Neural progenitor cell (in vitro differentiated cells): ENCODE data around the gene RHO. TPM values are rescaled to one million over a fixed set of nuclear protein-coding genes. Genes with fewer than 3 reads are reported as not detected.

Experiments used
- DNase-seq: peaks from one replicate; pipeline ENCODE4 v3.0.0-alpha.2; 2016; ENCODE audit warnings: low spot score
- H2AFZ ChIP-seq: fragments of 200-600 bp; sonication (generic); replicated peaks from 2 replicates; pipeline ENCODE4 v1.6.1; 2016; ENCODE audit warnings: antibody characterized with exemption
- H3F3A ChIP-seq: fragments of 200-600 bp; sonication (generic); 2 replicates; pipeline ENCODE4 v1.6.1; 2016; ENCODE audit warnings: antibody characterized with exemption, low read depth
- H3K27ac ChIP-seq: fragments of 200-600 bp; sonication (generic); 2 replicates; pipeline ENCODE4 v1.5.1; 2016; ENCODE audit warnings: mild to moderate bottlenecking
- H3K27me3 ChIP-seq: fragments of 200-600 bp; sonication (generic); 2 replicates; pipeline ENCODE4 v1.6.1; 2016; ENCODE audit warnings: mild to moderate bottlenecking, moderate library complexity
- H3K36me3 ChIP-seq: fragments of 200-600 bp; sonication (generic); 2 replicates; pipeline ENCODE4 v1.5.1; 2016
- H3K4me1 ChIP-seq: fragments of 200-600 bp; sonication (generic); 2 replicates; pipeline ENCODE4 v1.6.1; 2016; ENCODE audit warnings: mixed run types
- H3K4me2 ChIP-seq: fragments of 200-600 bp; sonication (generic); 2 replicates; pipeline ENCODE4 v1.6.1; 2016
- H3K4me3 ChIP-seq: fragments of 200-600 bp; sonication (generic); 2 replicates; pipeline ENCODE4 v1.5.1; 2016
- H3K79me2 ChIP-seq: fragments of 200-600 bp; sonication (generic); 2 replicates; pipeline ENCODE4 v1.6.1; 2016; ENCODE audit warnings: low read depth
- H3K9ac ChIP-seq: fragments of 200-600 bp; sonication (generic); 2 replicates; pipeline ENCODE4 v1.6.1; 2016
- H3K9me3 ChIP-seq: fragments of 200-600 bp; sonication (generic); 2 replicates; pipeline ENCODE4 v1.5.1; 2016; ENCODE audit warnings: low read depth
- H4K20me1 ChIP-seq: fragments of 200-600 bp; sonication (generic); 2 replicates; pipeline ENCODE4 v1.6.1; 2016; ENCODE audit warnings: low read depth
- H3K27ac Mint-ChIP-seq: 3 replicates; pipeline ENCODE4 v1.8.0; 2021; ENCODE audit warnings: mixed read lengths
- H3K27me3 Mint-ChIP-seq: 2 replicates; pipeline ENCODE4 v1.8.0; 2022; ENCODE audit warnings: low read depth, mild to moderate bottlenecking, inconsistent platforms, moderate library complexity, mixed read lengths; ENCODE audit not compliant: insufficient read depth
- H3K36me3 Mint-ChIP-seq: 3 replicates; pipeline ENCODE4 v1.8.0; 2021; ENCODE audit warnings: mixed read lengths
- H3K4me1 Mint-ChIP-seq: 3 replicates; pipeline ENCODE4 v1.8.0; 2021; ENCODE audit warnings: mixed read lengths
- H3K4me3 Mint-ChIP-seq: 3 replicates; pipeline ENCODE4 v1.8.0; 2021; ENCODE audit warnings: mild to moderate bottlenecking, moderate library complexity, mixed read lengths
- H3K9me3 Mint-ChIP-seq: 3 replicates; pipeline ENCODE4 v1.8.0; 2020; ENCODE audit warnings: mixed read lengths
- CTCF ChIP-seq: fragments of 200-600 bp; sonication (generic); IDR thresholded peaks from 2 replicates; pipeline ENCODE4 v1.5.1; 2017; ENCODE audit warnings: antibody characterized with exemption, mild to moderate bottlenecking
- EZH2 ChIP-seq: fragments of 200-600 bp; sonication (generic); IDR thresholded peaks from 2 replicates; pipeline ENCODE4 v1.6.1; 2017; ENCODE audit warnings: antibody characterized with exemption, mild to moderate bottlenecking, moderate library complexity
- EZH2phosphoT487 ChIP-seq: fragments of 200-600 bp; sonication (generic); IDR thresholded peaks from 2 replicates; pipeline ENCODE4 v1.6.1; 2017; ENCODE audit warnings: antibody characterized with exemption
- total RNA-seq: library from RNA; depleted of rRNA; stranded (reverse); fragments of >200 nt; gene quantifications from 2 replicates; pipeline ENCODE4 v1.2.3, GENCODE V29; 2015; ENCODE audit warnings: low replicate concordance

RHO gene
- total RNA-seq, 1 donor from 2014 or later, result not detected

- H3K4me3 Mint-ChIP-seq, result no peak overlapping the region
- H3K27me3 Mint-ChIP-seq, result peaks cover 12% of the 10 kb centered on the region
- H3K9me3 Mint-ChIP-seq, result peaks cover 2% of the 10 kb centered on the region
- no peaks in the 10 kb centered on the region for H3K36me3 Mint-ChIP-seq
- no peak overlapping the region for H3K9ac ChIP-seq
- H4K20me1 ChIP-seq, result no peaks in the 10 kb centered on the region
- no peak for DNase-seq
- no peak overlapping the region for H2AFZ ChIP-seq
- H3K4me1 Mint-ChIP-seq, result peaks cover 29% of the 10 kb centered on the region
- no peaks in the 10 kb centered on the region for H3K27me3 ChIP-seq
- no peaks in the 10 kb centered on the region for H3K9me3 ChIP-seq
- no peak overlapping the region for H3K4me2 ChIP-seq
- no peak overlapping the region for H3K4me3 ChIP-seq
- no peaks in the 10 kb centered on the region for H3K79me2 ChIP-seq
- no peak for TF ChIP-seq EZH2
- no peak for TF ChIP-seq CTCF
- TF ChIP-seq EZH2phosphoT487, result no peak
- H3K4me1 ChIP-seq, result peaks cover 8% of the 10 kb centered on the region
- peaks cover 5% of the 10 kb centered on the region for H3F3A ChIP-seq
- H3K27ac ChIP-seq, result no peak overlapping the region
- H3K27ac Mint-ChIP-seq, result no peak overlapping the region
- H3K36me3 ChIP-seq, result no peaks in the 10 kb centered on the region
Observed at GRCh38 chr3:129535075-129535474, 6.6 kb downstream of the RHO start.

- Histone ChIP-seq H3K27ac (no peak overlapping the region), H3K27me3 (no peaks in the 10 kb centered on the region), H3K9me3 (no peaks in the 10 kb centered on the region), H4K20me1 (no peaks in the 10 kb centered on the region), H3K4me2 (no peak overlapping the region), H3K36me3 (no peaks in the 10 kb centered on the region), H3K4me1 (no peaks in the 10 kb centered on the region), H3K9ac (no peak overlapping the region), H2AFZ (no peak overlapping the region), H3F3A (peaks cover 5% of the 10 kb centered on the region), H3K79me2 (no peaks in the 10 kb centered on the region), H3K4me3 (no peak overlapping the region)
- Mint-ChIP-seq H3K9me3 (peaks cover 2% of the 10 kb centered on the region), H3K27ac (no peak overlapping the region), H3K27me3 (peaks cover 12% of the 10 kb centered on the region), H3K4me3 (no peak overlapping the region), H3K4me1 (peaks cover 20% of the 10 kb centered on the region), H3K36me3 (no peaks in the 10 kb centered on the region)
- no peak for DNase-seq
- TF ChIP-seq CTCF, result no peak
- TF ChIP-seq EZH2phosphoT487, result no peak
Observed at GRCh38 chr3:129536374-129536667, 7.9 kb downstream of the RHO start.

GRCh38 chr3:129536804-129537203 is 8.4 kb downstream of the RHO start:
- no peak overlapping the region for H2AFZ ChIP-seq
- H3K79me2 ChIP-seq, result no peaks in the 10 kb centered on the region
- DNase-seq, result no peak
- Mint-ChIP-seq H3K27me3 (peaks cover 12% of the 10 kb centered on the region), H3K4me1 (peaks cover 16% of the 10 kb centered on the region), H3K9me3 (no peaks in the 10 kb centered on the region), H3K4me3 (no peak overlapping the region), H3K36me3 (no peaks in the 10 kb centered on the region), H3K27ac (no peak overlapping the region)
- H4K20me1 ChIP-seq, result no peaks in the 10 kb centered on the region
- H3K4me2 ChIP-seq, result no peak overlapping the region
- H3K4me1 ChIP-seq, result no peaks in the 10 kb centered on the region
- TF ChIP-seq EZH2, result no peak
- TF ChIP-seq CTCF, result no peak
- TF ChIP-seq EZH2phosphoT487, result no peak
- no peak overlapping the region for H3K27ac ChIP-seq
- no peaks in the 10 kb centered on the region for H3K9me3 ChIP-seq
- H3F3A ChIP-seq, result peaks cover 5% of the 10 kb centered on the region
- H3K27me3 ChIP-seq, result no peaks in the 10 kb centered on the region
- H3K4me3 ChIP-seq, result no peak overlapping the region
- no peaks in the 10 kb centered on the region for H3K36me3 ChIP-seq
- no peak overlapping the region for H3K9ac ChIP-seq

GRCh38 chr3:129539206-129539605 is 10.8 kb downstream of the RHO start:
- H3K27ac ChIP-seq, result no peak overlapping the region
- Mint-ChIP-seq H3K27me3 (peaks cover 11% of the 10 kb centered on the region), H3K36me3 (no peaks in the 10 kb centered on the region), H3K4me1 (peaks cover 16% of the 10 kb centered on the region), H3K27ac (peak overlapping the region; percentile 65), H3K9me3 (no peaks in the 10 kb centered on the region), H3K4me3 (no peak overlapping the region)
- no peaks in the 10 kb centered on the region for H4K20me1 ChIP-seq
- H3K36me3 ChIP-seq, result no peaks in the 10 kb centered on the region
- no peak for TF ChIP-seq EZH2phosphoT487
- TF ChIP-seq EZH2, result no peak
- no peak for TF ChIP-seq CTCF
- peaks cover 5% of the 10 kb centered on the region for H3F3A ChIP-seq
- H3K9me3 ChIP-seq, result no peaks in the 10 kb centered on the region
- H2AFZ ChIP-seq, result no peak overlapping the region
- no peaks in the 10 kb centered on the region for H3K27me3 ChIP-seq
- H3K9ac ChIP-seq, result no peak overlapping the region
- DNase-seq, result no peak
- no peak overlapping the region for H3K4me3 ChIP-seq
- no peaks in the 10 kb centered on the region for H3K79me2 ChIP-seq
- H3K4me2 ChIP-seq, result no peak overlapping the region
- no peaks in the 10 kb centered on the region for H3K4me1 ChIP-seq
